SK-N-SH treated with all-trans-retinoic acid at 6 μM for 48 hours (cell line): ENCODE measurements around the gene DNAI7.

ENCODE experiments used
- ATAC-seq: fragments of 200-7000 bp; cut with Tn5 transposase; 3 replicates; pipeline ENCODE4 v1.9.1; 2020; ENCODE audit warnings: mild to moderate bottlenecking, moderate library complexity
- ARNTL ChIP-seq: fragments of 450-650 bp; formaldehyde crosslinking; IDR thresholded peaks from 2 replicates; pipeline ENCODE4 v1.5.0; 2020; ENCODE audit warnings: low read depth, mild to moderate bottlenecking, moderate library complexity, borderline replicate concordance
- BACH2 ChIP-seq: fragments of 250-450 bp; sonication (Bioruptor Pico); IDR thresholded peaks from 2 replicates; pipeline ENCODE4 v1.9.0; 2021; ENCODE audit warnings: mild to moderate bottlenecking, borderline replicate concordance
- CREB5 ChIP-seq: fragments of 250-450 bp; sonication (Bioruptor Pico); IDR thresholded peaks from 2 replicates; pipeline ENCODE4 v1.5.1; 2020; ENCODE audit warnings: low read depth, mild to moderate bottlenecking, moderate library complexity
- CSDC2 ChIP-seq: fragments of 250-450 bp; sonication (Bioruptor Pico); IDR thresholded peaks from 2 replicates; pipeline ENCODE4 v1.5.0; 2020; ENCODE audit warnings: mild to moderate bottlenecking, moderate library complexity
- CSRNP3 ChIP-seq: fragments of 250-450 bp; sonication (Bioruptor Pico); IDR thresholded peaks from 2 replicates; pipeline ENCODE4 v1.5.1; 2021; ENCODE audit warnings: mild to moderate bottlenecking, moderate library complexity
- ESRRG ChIP-seq: fragments of 250-450 bp; sonication (Bioruptor Pico); IDR thresholded peaks from 2 replicates; pipeline ENCODE4 v1.6.1; 2021; ENCODE audit warnings: mild to moderate bottlenecking
- GLIS3 ChIP-seq: fragments of 250-450 bp; sonication (Bioruptor Pico); IDR thresholded peaks from 2 replicates; pipeline ENCODE4 v1.5.0; 2020; ENCODE audit warnings: mild to moderate bottlenecking, moderate library complexity
- ISL1 ChIP-seq: fragments of 250-450 bp; sonication (Bioruptor Pico); IDR thresholded peaks from 2 replicates; pipeline ENCODE4 v2.1.2; 2022; ENCODE audit warnings: mild to moderate bottlenecking, moderate library complexity
- OSR1 ChIP-seq: fragments of 250-450 bp; sonication (Bioruptor Pico); IDR thresholded peaks from 2 replicates; pipeline ENCODE4 v1.8.0; 2022; ENCODE audit warnings: moderate library complexity, mild to moderate bottlenecking, inconsistent platforms
- PATZ1 ChIP-seq: fragments of 250-450 bp; sonication (Bioruptor Pico); IDR thresholded peaks from 2 replicates; pipeline ENCODE4 v1.8.0; 2020; ENCODE audit warnings: mild to moderate bottlenecking, moderate library complexity, borderline replicate concordance
- PPARA ChIP-seq: fragments of 250-450 bp; sonication (Bioruptor Pico); IDR thresholded peaks from 2 replicates; pipeline ENCODE4 v1.5.0; 2020; ENCODE audit warnings: mild to moderate bottlenecking, borderline replicate concordance
- RARB ChIP-seq: fragments of 250-450 bp; sonication (Bioruptor Pico); IDR thresholded peaks from 2 replicates; pipeline ENCODE4 v1.8.0; 2021; ENCODE audit warnings: mild to moderate bottlenecking, moderate library complexity
- SNAI2 ChIP-seq: fragments of 250-450 bp; sonication (Bioruptor Pico); IDR thresholded peaks from 2 replicates; pipeline ENCODE4 v1.5.0; 2020; ENCODE audit warnings: mild to moderate bottlenecking, moderate library complexity
- TCF4 ChIP-seq: fragments of 250-450 bp; sonication (Bioruptor Pico); IDR thresholded peaks from 2 replicates; pipeline ENCODE4 v1.8.0; 2021; ENCODE audit warnings: mild to moderate bottlenecking, moderate library complexity, borderline replicate concordance
- TOX ChIP-seq: fragments of 250-450 bp; sonication (Bioruptor Pico); IDR thresholded peaks from 2 replicates; pipeline ENCODE4 v1.8.0; 2021; ENCODE audit warnings: mild to moderate bottlenecking, moderate library complexity, borderline replicate concordance
- TSHZ2 ChIP-seq: fragments of 250-450 bp; sonication (Bioruptor Pico); IDR thresholded peaks from 2 replicates; pipeline ENCODE4 v1.5.0; 2020; ENCODE audit warnings: mild to moderate bottlenecking, moderate library complexity
- ZC3H10 ChIP-seq: fragments of 250-450 bp; sonication (Bioruptor Pico); IDR thresholded peaks from 2 replicates; pipeline ENCODE4 v1.5.1; 2021; ENCODE audit warnings: mild to moderate bottlenecking, moderate library complexity
- ZFP3 ChIP-seq: fragments of 250-450 bp; sonication (Bioruptor Pico); IDR thresholded peaks from 2 replicates; pipeline ENCODE4 v1.5.0; 2020; ENCODE audit warnings: mild to moderate bottlenecking, moderate library complexity
- ZFP30 ChIP-seq: fragments of 450-650 bp; formaldehyde crosslinking; IDR thresholded peaks from 2 replicates; pipeline ENCODE4 v1.5.0; 2022; ENCODE audit warnings: mild to moderate bottlenecking, moderate library complexity
- ZNF565 ChIP-seq: fragments of 450-650 bp; formaldehyde crosslinking; conservative IDR thresholded peaks from 2 replicates; pipeline ENCODE4 v1.5.0; 2020; ENCODE audit warnings: low read depth, mild to moderate bottlenecking, moderate library complexity
- ZNF70 ChIP-seq: fragments of 450-650 bp; formaldehyde crosslinking; IDR thresholded peaks from 2 replicates; pipeline ENCODE4 v1.5.0; 2020; ENCODE audit warnings: mild to moderate bottlenecking, moderate library complexity
- ZNF8 ChIP-seq: fragments of 450-650 bp; formaldehyde crosslinking; IDR thresholded peaks from 2 replicates; pipeline ENCODE4 v1.5.0; 2020; ENCODE audit warnings: mild to moderate bottlenecking, moderate library complexity

Gene DNAI7

GRCh38 chr12:25089738-25090137 is 105.2 kb downstream of the DNAI7 start:
- TF ChIP-seq CSRNP3 (CRISPR knock-in tag): no peak
- TF ChIP-seq ZNF8 (CRISPR knock-in tag): no peak
- TF ChIP-seq CREB5: no peak
- no peak for TF ChIP-seq ZFP3
- ATAC-seq: no peak

- no peak for ATAC-seq
- TF ChIP-seq GLIS3 (CRISPR knock-in tag): no peak
- TF ChIP-seq TOX (CRISPR knock-in tag): no peak
- TF ChIP-seq TSHZ2 (CRISPR knock-in tag): no peak
- TF ChIP-seq ISL1 (CRISPR knock-in tag): no peak
- TF ChIP-seq OSR1 (CRISPR knock-in tag): no peak
- TF ChIP-seq PPARA (CRISPR knock-in tag): no peak
Observed at GRCh38 chr12:25087596-25087995, 107.4 kb downstream of the DNAI7 start.

- no peak for ATAC-seq
- TF ChIP-seq ARNTL (no peak), ZFP30 (CRISPR knock-in tag) (no peak), GLIS3 (CRISPR knock-in tag) (no peak), RARB (CRISPR knock-in tag) (no peak), BACH2 (CRISPR knock-in tag) (no peak), ZC3H10 (CRISPR knock-in tag) (no peak), CSDC2 (CRISPR knock-in tag) (no peak), OSR1 (CRISPR knock-in tag) (no peak), ZNF70 (CRISPR knock-in tag) (no peak), PPARA (CRISPR knock-in tag) (no peak), ZFP3 (no peak), TCF4 (CRISPR knock-in tag) (no peak), ZNF565 (no peak)
Observed at GRCh38 chr12:25084816-25085215, 110.1 kb downstream of the DNAI7 start.

GRCh38 chr12:25083211-25083610 is 111.7 kb downstream of the DNAI7 start:
- TF ChIP-seq ESRRG: no peak
- no peak for TF ChIP-seq TSHZ2 (CRISPR knock-in tag)
- TF ChIP-seq CREB5: no peak
- no peak for TF ChIP-seq ZC3H10 (CRISPR knock-in tag)
- TF ChIP-seq ZFP3: no peak
- no peak for TF ChIP-seq CSDC2 (CRISPR knock-in tag)
- TF ChIP-seq RARB (CRISPR knock-in tag): no peak
- TF ChIP-seq ZNF565: no peak
- no peak for TF ChIP-seq OSR1 (CRISPR knock-in tag)
- TF ChIP-seq ZFP30 (CRISPR knock-in tag): no peak
- TF ChIP-seq TOX (CRISPR knock-in tag): no peak
- TF ChIP-seq PATZ1 (CRISPR knock-in tag): no peak
- no peak for TF ChIP-seq ISL1 (CRISPR knock-in tag)
- TF ChIP-seq ZNF8 (CRISPR knock-in tag): no peak
- TF ChIP-seq ZNF70 (CRISPR knock-in tag): no peak
- TF ChIP-seq BACH2 (CRISPR knock-in tag): no peak
- TF ChIP-seq SNAI2: no peak
- TF ChIP-seq CSRNP3 (CRISPR knock-in tag): no peak
- ATAC-seq: no peak
